Panc1 (cell line): ENCODE data around the gene PPP2R2B.

Source experiments
- CTCF ChIP-seq: fragments of 450-650 bp; IDR thresholded peaks from 2 replicates; pipeline ENCODE4 v1.5.1; 2017; ENCODE audit warnings: mild to moderate bottlenecking
- POLR2AphosphoS5 ChIP-seq: IDR thresholded peaks from 2 replicates; pipeline ENCODE4 v1.6.1; 2012; ENCODE audit warnings: mild to moderate bottlenecking, low read depth, low read length, moderate library complexity
- REST ChIP-seq, 2 experiments: IDR thresholded peaks; 2 replicates each; pipeline ENCODE4 v1.6.1; 2011 to 2012; ENCODE audit warnings: low read depth in 2 of 2, control low read depth in 1 of 2, low read length in 1 of 2, mild to moderate bottlenecking in 1 of 2, moderate library complexity in 1 of 2; ENCODE audit not compliant: insufficient read depth in 1 of 2
- SIN3A ChIP-seq: IDR thresholded peaks from 2 replicates; pipeline ENCODE4 v1.6.1; 2012; ENCODE audit warnings: low read depth, mild to moderate bottlenecking, low read length, moderate library complexity, borderline replicate concordance; ENCODE audit not compliant: insufficient read depth
- TCF7L2 ChIP-seq: IDR thresholded peaks from 2 replicates; pipeline ENCODE4 v1.6.1; 2011; ENCODE audit warnings: mild to moderate bottlenecking, low read depth, low read length, inconsistent platforms

- TF ChIP-seq CTCF (no peak), TCF7L2 (no peak), REST (IDR thresholded peaks at IDR 0.05; ENCODE audit: insufficient read depth in 1 of 2, low read depth in 2 of 2, low read length in 1 of 2) (no peak), SIN3A (no peak), POLR2AphosphoS5 (no peak)
These were observed at the start of gene PPP2R2B for GRCh38 chr5:146878476-146879172.
